Right lobe of liver (tissue), 6 donors: Measurements from ENCODE around the gene PHAF1. TPM values are rescaled to one million over a fixed set of nuclear protein-coding genes. Genes with fewer than 3 reads are reported as not detected.
"Not testable (repeated sequence)": the region's sequence is repeated elsewhere in the genome, so short reads cannot be mapped to it uniquely, and the experiment has no call there.

Experiments used
- ATAC-seq, 4 donors: fragments of 200-7000 bp; cut with Tn5 transposase; one replicate each; pipeline ENCODE4 v1.9.1; 2020; ENCODE audit warnings: mild to moderate bottlenecking in 4 of 4, moderate library complexity in 4 of 4
- DNase-seq, 3 donors: peaks; one replicate each; pipeline ENCODE4 v3.0.0-alpha.2; 2020
- H3K27ac ChIP-seq, 3 donors: fragments of 200-600 bp; one replicate each; pipeline ENCODE4 v1.8.0; 2022
- H3K27me3 ChIP-seq, 2 donors: fragments of 200-600 bp; one replicate each; pipeline ENCODE4 v1.8.0; 2022
- H3K36me3 ChIP-seq, 4 donors: fragments of 200-600 bp; sonication (generic) in 1 of 4; one replicate each; pipeline versions ENCODE4 v1.5.1 to v1.8.0; 2017 to 2022; ENCODE audit warnings: control low read depth in 1 of 4
- H3K4me1 ChIP-seq, 4 donors: fragments of 200-600 bp; sonication (generic) in 1 of 4; one replicate each; pipeline versions ENCODE4 v1.5.1 to v1.8.0; 2017 to 2022; ENCODE audit warnings: control low read depth in 1 of 4
- H3K4me3 ChIP-seq, 3 donors: fragments of 200-600 bp; one replicate each; pipeline ENCODE4 v1.8.0; 2022
- H3K9me3 ChIP-seq, 4 donors: fragments of 200-600 bp; sonication (generic) in 1 of 4; one replicate each; pipeline versions ENCODE4 v1.5.1 to v1.8.0; 2017 to 2022; ENCODE audit warnings: control low read depth in 1 of 4
- POLR2A ChIP-seq: fragments of 450-650 bp; IDR thresholded peaks from one replicate; pipeline ENCODE4 v1.6.1; 2017; ENCODE audit warnings: antibody characterized with exemption, mild to moderate bottlenecking
- WGBS: methylation state at CpG from one replicate; pipeline ENCODE4 v1.1.6; 2018; ENCODE audit warnings: low coverage, low lambda C conversion rate; ENCODE audit not compliant: insufficient coverage; ENCODE audit errors: missing lambda C conversion rate; 5-methylcytosine and 5-hydroxymethylcytosine counted together
- intact Hi-C, 2 donors: fragments of 100-400 bp; cut with DNase I; formaldehyde crosslinking; loops; one replicate each; pipeline versions ENCODE4 v1.11.2 to v1.14.1; 2022
- total RNA-seq, 6 experiments: library from RNA; depleted of rRNA in 2 of 6; stranded (reverse); fragments of >200 nt in 2 of 6; fragmentation: NEBNext Ultra II Directional in 3 of 6; extraction: Animal tissue kit (Norgen Biotek cat#: 25700) in 3 of 6; gene quantifications; one replicate each; pipeline versions ENCODE4 v1.1.0 to v1.2.4, GENCODE V29; 2016 to 2023
- TF ChIP-seq, protein P1 (sequence below), 4 donors: fragments of 200-600 bp in 3 of 4; fragments of 450-650 bp in 1 of 4; IDR thresholded peaks; one replicate each; pipeline versions ENCODE4 v1.5.1 to v1.8.0; 2016 to 2022; ENCODE audit warnings: antibody characterized with exemption in 4 of 4, mild to moderate bottlenecking in 2 of 4
- donor health status: DM: no; HTN: yes; CAD: no.
- donor health status: DM: no; HTN: no; CAD: no.
- donor health status: DM: no; HTN: no; CAD: no.
- donor health status: DM: no; HTN: yes; CAD: no.
- donor health status: DM: no; HTN: yes; CAD: no.

PHAF1 gene
- total RNA-seq, 6 experiments from 2014 or later, result 22.3 to 45.1 (median 32.4) TPM

DNA sequence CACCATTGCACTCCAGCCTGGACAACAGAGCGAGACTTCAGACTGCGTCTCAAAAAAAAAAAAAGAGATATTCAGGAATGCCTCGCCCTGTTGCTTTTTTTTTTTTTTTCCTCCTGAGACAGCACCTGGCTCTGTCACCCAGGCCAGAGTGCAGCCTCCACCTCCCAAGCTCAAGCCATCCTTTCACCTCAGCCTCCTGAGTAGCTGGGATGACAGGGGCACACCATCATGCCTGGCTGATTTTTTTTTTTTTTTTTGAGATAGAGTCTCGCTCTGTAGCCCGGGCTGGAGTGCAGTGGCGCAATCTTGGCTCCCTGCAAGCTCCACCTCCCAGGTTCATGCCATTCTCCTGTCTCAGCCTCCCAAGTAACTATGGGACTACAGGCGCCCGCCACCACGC, 8.0 kb downstream of the PHAF1 start:
- 73% methylated on average over 6 of the region's 9 CpGs for whole genome bisulfite sequencing
- DNase-seq (no peak), ATAC-seq (no peak)
- Histone ChIP-seq H3K36me3 (peaks cover 4 to 37% (median 17%) of the 10 kb centered on the region in 4 donors), H3K27ac (peak overlapping the region in 1 of 3 donors; percentile 82), H3K27me3 (no peaks in the 10 kb centered on the region), H3K9me3 (no peaks in the 10 kb centered on the region), H3K4me1 (peaks cover 0 to 46% (median 12%) of the 10 kb centered on the region in 4 donors), H3K4me3 (no peak overlapping the region)
- no peak for TF ChIP-seq POLR2A
- TF ChIP-seq, protein P1, sequence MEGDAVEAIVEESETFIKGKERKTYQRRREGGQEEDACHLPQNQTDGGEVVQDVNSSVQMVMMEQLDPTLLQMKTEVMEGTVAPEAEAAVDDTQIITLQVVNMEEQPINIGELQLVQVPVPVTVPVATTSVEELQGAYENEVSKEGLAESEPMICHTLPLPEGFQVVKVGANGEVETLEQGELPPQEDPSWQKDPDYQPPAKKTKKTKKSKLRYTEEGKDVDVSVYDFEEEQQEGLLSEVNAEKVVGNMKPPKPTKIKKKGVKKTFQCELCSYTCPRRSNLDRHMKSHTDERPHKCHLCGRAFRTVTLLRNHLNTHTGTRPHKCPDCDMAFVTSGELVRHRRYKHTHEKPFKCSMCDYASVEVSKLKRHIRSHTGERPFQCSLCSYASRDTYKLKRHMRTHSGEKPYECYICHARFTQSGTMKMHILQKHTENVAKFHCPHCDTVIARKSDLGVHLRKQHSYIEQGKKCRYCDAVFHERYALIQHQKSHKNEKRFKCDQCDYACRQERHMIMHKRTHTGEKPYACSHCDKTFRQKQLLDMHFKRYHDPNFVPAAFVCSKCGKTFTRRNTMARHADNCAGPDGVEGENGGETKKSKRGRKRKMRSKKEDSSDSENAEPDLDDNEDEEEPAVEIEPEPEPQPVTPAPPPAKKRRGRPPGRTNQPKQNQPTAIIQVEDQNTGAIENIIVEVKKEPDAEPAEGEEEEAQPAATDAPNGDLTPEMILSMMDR (IDR thresholded peaks at IDR 0.05), result no peak
- intact Hi-C loops, result no loop called here

- 63% methylated on average over 4 of the region's 5 CpGs for WGBS
- no peak overlapping the region for H3K27ac ChIP-seq
- intact Hi-C loops, result no loop called here
- peaks cover 0 to 34% (median 12%) of the 10 kb centered on the region in 4 donors for H3K4me1 ChIP-seq
- no peak for ATAC-seq
- no peak for DNase-seq
- TF ChIP-seq, protein P1 (IDR thresholded peaks at IDR 0.05), result no peak
- TF ChIP-seq POLR2A, result no peak
- H3K4me3 ChIP-seq, result no peak overlapping the region
- no peaks in the 10 kb centered on the region for H3K27me3 ChIP-seq
- peaks cover 7 to 54% (median 30%) of the 10 kb centered on the region in 4 donors for H3K36me3 ChIP-seq
- no peaks in the 10 kb centered on the region for H3K9me3 ChIP-seq
These were observed 10.3 kb downstream of the PHAF1 start for GRCh38 chr16:67120025-67120424.

GRCh38 chr16:67122799-67123198, 13.1 kb downstream of the PHAF1 start:
- H3K27me3 ChIP-seq, H3K4me3 ChIP-seq, H3K27ac ChIP-seq, DNase-seq, intact Hi-C loops, H3K9me3 ChIP-seq, ATAC-seq, H3K4me1 ChIP-seq: not testable (repeated sequence)
- peaks cover 7 to 73% (median 38%) of the 10 kb centered on the region in 4 donors for H3K36me3 ChIP-seq
- 100% methylated on average over 3 of the region's 5 CpGs for WGBS

GRCh38 chr16:67128417-67128816, 18.7 kb downstream of the PHAF1 start:
- Histone ChIP-seq H3K36me3 (peaks cover 0 to 90% (median 41%) of the 10 kb centered on the region in 4 donors), H3K4me1 (peaks cover 0 to 9% (median 3%) of the 10 kb centered on the region in 4 donors), H3K27me3 (no peaks in the 10 kb centered on the region), H3K4me3 (no peak overlapping the region), H3K27ac (no peak overlapping the region), H3K9me3 (no peaks in the 10 kb centered on the region)
- no peak for ATAC-seq
- no peak for TF ChIP-seq POLR2A
- TF ChIP-seq, protein P1 (IDR thresholded peaks at IDR 0.05), result no peak
- intact Hi-C loops, result no loop called here
- DNase-seq, result no peak

DNA sequence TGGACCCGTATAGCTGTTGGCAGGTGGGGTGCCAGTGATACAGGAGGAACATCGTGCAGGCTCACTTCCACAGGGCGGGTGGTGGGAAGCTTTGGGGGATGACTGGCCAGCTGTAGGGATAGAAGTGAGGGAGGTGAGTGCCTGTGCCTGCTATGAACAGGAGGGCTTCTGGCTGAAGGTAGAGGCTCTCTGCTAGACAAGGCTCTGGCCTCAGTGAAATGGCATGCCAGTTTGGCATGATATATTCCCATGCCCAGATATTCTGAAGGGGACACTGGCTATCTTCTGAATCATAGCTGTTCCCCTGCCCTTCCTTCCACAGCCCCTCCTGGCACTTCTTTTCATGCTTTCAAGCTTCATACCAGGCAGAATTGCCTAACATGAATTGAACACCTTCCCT, 19.1 kb downstream of the PHAF1 start:
- WGBS, result 100% methylated on average over 2 of the region's 3 CpGs
- peaks cover 0 to 5% (median under 1%) of the 10 kb centered on the region in 4 donors for H3K4me1 ChIP-seq
- H3K4me3 ChIP-seq, result no peak overlapping the region
- H3K9me3 ChIP-seq, result no peaks in the 10 kb centered on the region
- no peak overlapping the region for H3K27ac ChIP-seq
- TF ChIP-seq, protein P1 (IDR thresholded peaks at IDR 0.05), result no peak
- TF ChIP-seq POLR2A, result no peak
- no peaks in the 10 kb centered on the region for H3K27me3 ChIP-seq
- H3K36me3 ChIP-seq, result peaks cover 0 to 90% (median 41%) of the 10 kb centered on the region in 4 donors
- intact Hi-C loops, result no loop called here
- DNase-seq (no peak), ATAC-seq (no peak)
